ENCODE results near the gene SLC7A11. TPM values are rescaled to one million over a fixed set of nuclear protein-coding genes. Genes with fewer than 3 reads are reported as not detected.

Gene SLC7A11
- total RNA-seq, 1 donor from 2014 or later, result 33.8 TPM

- Mint-ChIP-seq H3K4me3 (ENCODE audit: unreplicated experiment) (no peak overlapping the region), H3K27ac (ENCODE audit: unreplicated experiment) (peak overlapping the region; percentile 50), H3K4me1 (ENCODE audit: low read depth, unreplicated experiment) (no peaks in the 10 kb centered on the region), H3K9me3 (ENCODE audit: unreplicated experiment) (no peaks in the 10 kb centered on the region), H3K36me3 (ENCODE audit: low read depth, unreplicated experiment) (no peaks in the 10 kb centered on the region), H3K27me3 (ENCODE audit: low read depth, unreplicated experiment) (no peaks in the 10 kb centered on the region)
- Histone ChIP-seq H3K4me2 (ENCODE audit: low read length) (peak overlapping the region; percentile 7), H3K9ac (ENCODE audit: low read length) (no peak overlapping the region), H3K9me3 (ENCODE audit: insufficient read depth, low read depth, low read length) (no peaks in the 10 kb centered on the region), H3K36me3 (ENCODE audit: insufficient read depth, low read length) (no peaks in the 10 kb centered on the region), H3K4me1 (ENCODE audit: insufficient read depth, low read length) (no peaks in the 10 kb centered on the region), H3K27ac (ENCODE audit: low read depth, low read length) (no peak overlapping the region), H3K79me2 (ENCODE audit: insufficient read depth, low read length) (no peaks in the 10 kb centered on the region), H2AFZ (ENCODE audit: low read depth, low read length) (no peak overlapping the region), H3K27me3 (ENCODE audit: insufficient read depth, low read length) (no peaks in the 10 kb centered on the region), H4K20me1 (ENCODE audit: insufficient read depth, low read length) (no peaks in the 10 kb centered on the region), H3K4me3 (ENCODE audit: insufficient read depth, low read depth, low read length) (no peak overlapping the region)
- DNase-seq (ENCODE audit: low read depth), result no peak
- TF ChIP-seq CTCF (IDR thresholded peaks at IDR 0.05; ENCODE audit: insufficient read depth, low read depth, low read length) (no peak), EZH2 (IDR thresholded peaks at IDR 0.05; ENCODE audit: insufficient read depth, low read length) (no peak)
- FAIRE-seq, result peak; percentile 32
Measured at GRCh38 chr4:138251938-138252337, 9.8 kb upstream of the SLC7A11 start.

GRCh38 chr4:138249132-138249531, 7.0 kb upstream of the SLC7A11 start:
- DNase-seq (ENCODE audit: low read depth) (no peak), FAIRE-seq (no peak)
- H3K27me3 ChIP-seq (ENCODE audit: insufficient read depth, low read length), result no peaks in the 10 kb centered on the region
- no peak overlapping the region for H3K4me3 ChIP-seq (ENCODE audit: insufficient read depth, low read depth, low read length)
- no peak overlapping the region for H2AFZ ChIP-seq (ENCODE audit: low read depth, low read length)
- H3K36me3 Mint-ChIP-seq (ENCODE audit: low read depth, unreplicated experiment), result no peaks in the 10 kb centered on the region
- no peaks in the 10 kb centered on the region for H3K4me1 Mint-ChIP-seq (ENCODE audit: low read depth, unreplicated experiment)
- H3K79me2 ChIP-seq (ENCODE audit: insufficient read depth, low read length), result no peaks in the 10 kb centered on the region
- no peaks in the 10 kb centered on the region for H3K36me3 ChIP-seq (ENCODE audit: insufficient read depth, low read length)
- no peak overlapping the region for H3K27ac ChIP-seq (ENCODE audit: low read depth, low read length)
- no peaks in the 10 kb centered on the region for H3K9me3 Mint-ChIP-seq (ENCODE audit: unreplicated experiment)
- no peak overlapping the region for H3K9ac ChIP-seq (ENCODE audit: low read length)
- H3K27ac Mint-ChIP-seq (ENCODE audit: unreplicated experiment), result no peak overlapping the region
- H4K20me1 ChIP-seq (ENCODE audit: insufficient read depth, low read length), result no peaks in the 10 kb centered on the region
- H3K4me1 ChIP-seq (ENCODE audit: insufficient read depth, low read length), result no peaks in the 10 kb centered on the region
- no peaks in the 10 kb centered on the region for H3K27me3 Mint-ChIP-seq (ENCODE audit: low read depth, unreplicated experiment)
- no peak overlapping the region for H3K4me3 Mint-ChIP-seq (ENCODE audit: unreplicated experiment)
- TF ChIP-seq EZH2 (IDR thresholded peaks at IDR 0.05; ENCODE audit: insufficient read depth, low read length), result no peak
- TF ChIP-seq CTCF (IDR thresholded peaks at IDR 0.05; ENCODE audit: insufficient read depth, low read depth, low read length), result no peak
- no peak overlapping the region for H3K4me2 ChIP-seq (ENCODE audit: low read length)
- H3K9me3 ChIP-seq (ENCODE audit: insufficient read depth, low read depth, low read length), result no peaks in the 10 kb centered on the region

- Mint-ChIP-seq H3K9me3 (ENCODE audit: unreplicated experiment) (no peaks in the 10 kb centered on the region), H3K4me3 (ENCODE audit: unreplicated experiment) (no peak overlapping the region), H3K4me1 (ENCODE audit: low read depth, unreplicated experiment) (peaks cover 2% of the 10 kb centered on the region), H3K27ac (ENCODE audit: unreplicated experiment) (peak overlapping the region; percentile 62), H3K36me3 (ENCODE audit: low read depth, unreplicated experiment) (no peaks in the 10 kb centered on the region), H3K27me3 (ENCODE audit: low read depth, unreplicated experiment) (no peaks in the 10 kb centered on the region)
- no peaks in the 10 kb centered on the region for H4K20me1 ChIP-seq (ENCODE audit: insufficient read depth, low read length)
- TF ChIP-seq EZH2 (IDR thresholded peaks at IDR 0.05; ENCODE audit: insufficient read depth, low read length), result no peak
- TF ChIP-seq CTCF (IDR thresholded peaks at IDR 0.05; ENCODE audit: insufficient read depth, low read depth, low read length), result no peak
- FAIRE-seq, result no peak
- H3K27me3 ChIP-seq (ENCODE audit: insufficient read depth, low read length), result no peaks in the 10 kb centered on the region
- no peak overlapping the region for H3K4me2 ChIP-seq (ENCODE audit: low read length)
- peak overlapping the region; percentile 35 for H2AFZ ChIP-seq (ENCODE audit: low read depth, low read length)
- DNase-seq (ENCODE audit: low read depth), result no peak
- peaks cover 6% of the 10 kb centered on the region for H3K4me1 ChIP-seq (ENCODE audit: insufficient read depth, low read length)
- H3K27ac ChIP-seq (ENCODE audit: low read depth, low read length), result peak overlapping the region; percentile 52
- H3K9me3 ChIP-seq (ENCODE audit: insufficient read depth, low read depth, low read length), result no peaks in the 10 kb centered on the region
- no peaks in the 10 kb centered on the region for H3K79me2 ChIP-seq (ENCODE audit: insufficient read depth, low read length)
- no peaks in the 10 kb centered on the region for H3K36me3 ChIP-seq (ENCODE audit: insufficient read depth, low read length)
- no peak overlapping the region for H3K4me3 ChIP-seq (ENCODE audit: insufficient read depth, low read depth, low read length)
- no peak overlapping the region for H3K9ac ChIP-seq (ENCODE audit: low read length)
Measured at GRCh38 chr4:138248058-138248457, 5.9 kb upstream of the SLC7A11 start.

All from astrocyte (in vitro differentiated cells and primary cell).